ENCODE data around the gene C7orf33. TPM values are rescaled to one million over a fixed set of nuclear protein-coding genes. Genes with fewer than 3 reads are reported as not detected.
A peak's percentile ranks its signal among the peaks of the same experiment; 100 is the strongest.

Gene C7orf33
- total and polyA plus RNA-seq, 2 experiments from 2014 or later, result not detected

DNA sequence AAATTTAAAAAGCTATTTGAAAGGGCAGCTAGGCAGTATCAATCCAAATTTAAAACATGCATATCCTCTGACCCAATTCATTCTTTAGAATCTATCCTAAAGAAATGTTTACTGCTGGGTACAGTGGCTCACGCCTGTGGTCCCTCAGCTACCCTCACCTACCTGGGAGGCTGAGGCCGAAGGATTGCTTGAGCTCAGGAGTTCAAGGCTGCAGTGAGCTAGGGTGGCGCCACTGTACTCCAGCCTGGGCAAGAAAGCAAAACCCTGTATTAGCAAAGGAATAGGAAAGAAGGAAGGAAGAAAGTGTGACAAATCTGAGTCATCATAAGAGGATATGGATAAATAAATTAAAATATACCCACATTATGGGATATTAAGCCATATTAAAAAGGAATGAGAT is 36.3 kb downstream of the C7orf33 start:
- Histone ChIP-seq H3K79me2 (replicated peaks; ENCODE audit: insufficient read depth) (no peaks in the 10 kb centered on the region), H2AFZ (no peak overlapping the region), H3K36me3 (ENCODE audit: insufficient read depth) (no peaks in the 10 kb centered on the region), H3K4me1 (ENCODE audit: insufficient read depth) (peaks cover 20% of the 10 kb centered on the region), H3K4me3 (no peak overlapping the region), H3F3A (replicated peaks; ENCODE audit: low read depth) (no peaks in the 10 kb centered on the region), H4K20me1 (replicated peaks; ENCODE audit: insufficient read depth) (no peaks in the 10 kb centered on the region), H3K9me2 (ENCODE audit: insufficient read depth) (no peaks in the 10 kb centered on the region), H3K27me3 (ENCODE audit: insufficient read depth) (no peaks in the 10 kb centered on the region), H3K27ac (ENCODE audit: low read depth) (no peak overlapping the region), H3K4me2 (no peak overlapping the region)
- Mint-ChIP-seq H3K27ac (no peak overlapping the region), H3K36me3 (ENCODE audit: low read depth) (no peaks in the 10 kb centered on the region), H3K27me3 (ENCODE audit: insufficient read depth, low read depth, poor library complexity) (peaks cover 9% of the 10 kb centered on the region), H3K4me1 (peaks cover 12% of the 10 kb centered on the region; the same call in 2 of the 3 replicates), H3K9me3 (no peaks in the 10 kb centered on the region), H3K4me3 (no peak overlapping the region)
- DNase-seq (ENCODE audit: low spot score) (no peak), ATAC-seq (no peak)
- peak in 1 of 2 experiments; percentile 36; a peak in 1 of 4 replicates for TF ChIP-seq CTCF (conservative IDR thresholded peaks at IDR 0.05; ENCODE audit: low read depth in 2 of 2)
- TF ChIP-seq STAT1 (IDR thresholded peaks at IDR 0.05; ENCODE audit: unreplicated experiment), result no peak

DNA sequence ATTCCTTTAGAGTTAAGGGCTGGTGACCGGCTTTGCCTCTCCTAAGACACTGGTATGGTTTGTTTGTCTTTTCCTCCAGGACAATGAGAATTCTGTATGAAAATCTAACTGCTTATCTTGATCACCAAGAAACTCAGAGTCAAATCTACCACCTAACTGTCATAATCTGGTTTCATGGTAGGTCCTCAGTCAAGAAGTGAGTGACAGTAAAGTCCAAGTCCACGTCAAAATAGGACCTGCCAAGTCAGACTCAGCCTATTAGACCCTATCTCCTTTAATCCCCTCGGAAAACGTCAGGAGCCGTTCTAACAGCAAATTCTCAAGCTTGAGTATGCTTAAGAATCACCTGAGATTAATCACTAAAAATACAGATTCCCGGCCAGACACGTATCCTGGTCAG is 37.4 kb downstream of the C7orf33 start:
- no peaks in the 10 kb centered on the region for H3K36me3 ChIP-seq (ENCODE audit: insufficient read depth)
- no peak overlapping the region for H2AFZ ChIP-seq
- peaks cover 9% of the 10 kb centered on the region for H3K27me3 Mint-ChIP-seq (ENCODE audit: insufficient read depth, low read depth, poor library complexity)
- no peaks in the 10 kb centered on the region for H3K9me3 Mint-ChIP-seq
- H3K27me3 ChIP-seq (ENCODE audit: insufficient read depth), result no peaks in the 10 kb centered on the region
- peaks cover 16% of the 10 kb centered on the region for H3K4me1 ChIP-seq (ENCODE audit: insufficient read depth)
- no peak overlapping the region for H3K4me3 Mint-ChIP-seq
- H3K27ac ChIP-seq (ENCODE audit: low read depth), result no peak overlapping the region
- no peak overlapping the region for H3K27ac Mint-ChIP-seq
- ATAC-seq, result no peak
- no peaks in the 10 kb centered on the region for H4K20me1 ChIP-seq (replicated peaks; ENCODE audit: insufficient read depth)
- no peaks in the 10 kb centered on the region for H3K9me2 ChIP-seq (ENCODE audit: insufficient read depth)
- no peak for DNase-seq (ENCODE audit: low spot score)
- H3K36me3 Mint-ChIP-seq (ENCODE audit: low read depth), result no peaks in the 10 kb centered on the region
- H3K79me2 ChIP-seq (replicated peaks; ENCODE audit: insufficient read depth), result no peaks in the 10 kb centered on the region
- peaks cover 12% of the 10 kb centered on the region; the same call in 2 of the 3 replicates for H3K4me1 Mint-ChIP-seq
- no peak overlapping the region for H3K4me2 ChIP-seq
- H3K4me3 ChIP-seq, result no peak overlapping the region
- H3F3A ChIP-seq (replicated peaks; ENCODE audit: low read depth), result no peaks in the 10 kb centered on the region
- TF ChIP-seq EZH2phosphoT487 (IDR thresholded peaks at IDR 0.05; ENCODE audit: unreplicated experiment), result no peak
- no peak for TF ChIP-seq CTCF (conservative IDR thresholded peaks at IDR 0.05; ENCODE audit: low read depth in 2 of 2)
- no peak for TF ChIP-seq REST (IDR thresholded peaks at IDR 0.05; ENCODE audit: unreplicated experiment)
- TF ChIP-seq ZNF462 (CRISPR knock-in tag; IDR thresholded peaks at IDR 0.05), result no peak
- TF ChIP-seq POLR2AphosphoS5 (IDR thresholded peaks at IDR 0.05; ENCODE audit: low read depth), result no peak
- TF ChIP-seq ZNF331 (CRISPR knock-in tag; IDR thresholded peaks at IDR 0.05; ENCODE audit: low read depth), result no peak
- TF ChIP-seq CREB1 (CRISPR knock-in tag; IDR thresholded peaks at IDR 0.05; ENCODE audit: low read depth), result no peak
